Stimulated activated CD4-positive, alpha-beta T cell treated with anti-CD3 and anti-CD28 coated beads, Interleukin-12 subunit alpha, Interleukin-12 subunit beta, amount 100 ng/mL, for 4 hours (primary cell): Measurements from ENCODE around the gene ARHGAP26.

ENCODE experiments used
- DNase-seq: peaks from one replicate; pipeline ENCODE4 v3.0.0-alpha.2; 2020

The ARHGAP26 gene

GRCh38 chr5:142878111-142878510 lies 107.9 kb downstream of the ARHGAP26 start:
- no peak for DNase-seq

GRCh38 chr5:142878638-142879037 lies 108.5 kb downstream of the ARHGAP26 start:
- no peak for DNase-seq

- DNase-seq, result no peak
Measured at GRCh38 chr5:142881076-142881783, 111.1 kb downstream of the ARHGAP26 start.

GRCh38 chr5:142881784-142882126 lies 111.6 kb downstream of the ARHGAP26 start:
- DNase-seq, result no peak

GRCh38 chr5:142883025-142883424 lies 112.8 kb downstream of the ARHGAP26 start:
- DNase-seq, result no peak

GRCh38 chr5:142883438-142883837 lies 113.3 kb downstream of the ARHGAP26 start:
- no peak for DNase-seq

- no peak for DNase-seq
Measured at GRCh38 chr5:142884029-142884428, 113.9 kb downstream of the ARHGAP26 start.

- no peak for DNase-seq
Measured at GRCh38 chr5:142886211-142886610, 116.0 kb downstream of the ARHGAP26 start.

GRCh38 chr5:142886956-142887355 lies 116.8 kb downstream of the ARHGAP26 start:
- DNase-seq, result no peak

GRCh38 chr5:142888469-142889085 lies 118.4 kb downstream of the ARHGAP26 start:
- DNase-seq, result no peak

- DNase-seq, result no peak
Measured at GRCh38 chr5:142892021-142892420, 121.8 kb downstream of the ARHGAP26 start.

GRCh38 chr5:142894315-142894714 lies 124.1 kb downstream of the ARHGAP26 start:
- DNase-seq, result no peak

- no peak for DNase-seq
Measured at GRCh38 chr5:142894749-142895148, 124.6 kb downstream of the ARHGAP26 start.

GRCh38 chr5:142896325-142897007 lies 126.3 kb downstream of the ARHGAP26 start:
- DNase-seq, result no peak

- no peak for DNase-seq
Measured at GRCh38 chr5:142897328-142897727, 127.2 kb downstream of the ARHGAP26 start.

GRCh38 chr5:142900927-142901326 lies 130.8 kb downstream of the ARHGAP26 start:
- no peak for DNase-seq

- no peak for DNase-seq
Measured at GRCh38 chr5:142901476-142902185, 131.5 kb downstream of the ARHGAP26 start.

GRCh38 chr5:142902186-142902965 lies 132.2 kb downstream of the ARHGAP26 start:
- DNase-seq, result no peak

- no peak for DNase-seq
Measured at GRCh38 chr5:142904416-142904815, 134.2 kb downstream of the ARHGAP26 start.

GRCh38 chr5:142905348-142905747 lies 135.2 kb downstream of the ARHGAP26 start:
- DNase-seq, result no peak

GRCh38 chr5:142906863-142907671 lies 136.9 kb downstream of the ARHGAP26 start:
- no peak for DNase-seq

- no peak for DNase-seq
Measured at GRCh38 chr5:142908659-142909058, 138.5 kb downstream of the ARHGAP26 start.
